ENCODE results near the gene GSTM4.

- no peak for TF ChIP-seq CTCF (IDR thresholded peaks at IDR 0.05)
- TF ChIP-seq, protein P1, sequence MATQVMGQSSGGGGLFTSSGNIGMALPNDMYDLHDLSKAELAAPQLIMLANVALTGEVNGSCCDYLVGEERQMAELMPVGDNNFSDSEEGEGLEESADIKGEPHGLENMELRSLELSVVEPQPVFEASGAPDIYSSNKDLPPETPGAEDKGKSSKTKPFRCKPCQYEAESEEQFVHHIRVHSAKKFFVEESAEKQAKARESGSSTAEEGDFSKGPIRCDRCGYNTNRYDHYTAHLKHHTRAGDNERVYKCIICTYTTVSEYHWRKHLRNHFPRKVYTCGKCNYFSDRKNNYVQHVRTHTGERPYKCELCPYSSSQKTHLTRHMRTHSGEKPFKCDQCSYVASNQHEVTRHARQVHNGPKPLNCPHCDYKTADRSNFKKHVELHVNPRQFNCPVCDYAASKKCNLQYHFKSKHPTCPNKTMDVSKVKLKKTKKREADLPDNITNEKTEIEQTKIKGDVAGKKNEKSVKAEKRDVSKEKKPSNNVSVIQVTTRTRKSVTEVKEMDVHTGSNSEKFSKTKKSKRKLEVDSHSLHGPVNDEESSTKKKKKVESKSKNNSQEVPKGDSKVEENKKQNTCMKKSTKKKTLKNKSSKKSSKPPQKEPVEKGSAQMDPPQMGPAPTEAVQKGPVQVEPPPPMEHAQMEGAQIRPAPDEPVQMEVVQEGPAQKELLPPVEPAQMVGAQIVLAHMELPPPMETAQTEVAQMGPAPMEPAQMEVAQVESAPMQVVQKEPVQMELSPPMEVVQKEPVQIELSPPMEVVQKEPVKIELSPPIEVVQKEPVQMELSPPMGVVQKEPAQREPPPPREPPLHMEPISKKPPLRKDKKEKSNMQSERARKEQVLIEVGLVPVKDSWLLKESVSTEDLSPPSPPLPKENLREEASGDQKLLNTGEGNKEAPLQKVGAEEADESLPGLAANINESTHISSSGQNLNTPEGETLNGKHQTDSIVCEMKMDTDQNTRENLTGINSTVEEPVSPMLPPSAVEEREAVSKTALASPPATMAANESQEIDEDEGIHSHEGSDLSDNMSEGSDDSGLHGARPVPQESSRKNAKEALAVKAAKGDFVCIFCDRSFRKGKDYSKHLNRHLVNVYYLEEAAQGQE (IDR thresholded peaks at IDR 0.05; ENCODE audit: insufficient read depth in 1 of 2, low read depth in 2 of 2, low read length in 1 of 2) = no peak
- TF ChIP-seq POLR2AphosphoS5 (IDR thresholded peaks at IDR 0.05; ENCODE audit: low read depth, low read length) = no peak
- TF ChIP-seq SIN3A (IDR thresholded peaks at IDR 0.05; ENCODE audit: borderline replicate concordance, insufficient read depth, low read depth, low read length) = no peak
Observed at GRCh38 chr1:109623601-109624161, 32.2 kb upstream of the GSTM4 start.

Data from Panc1 (cell line).